GM21825 (cell line): ENCODE measurements around the gene PSORS1C1.

Experiments
- ATAC-seq: cut with Tn5 transposase; IDR thresholded peaks from one replicate; pipeline ENCODE4 v1.9.1; 2021; ENCODE audit warnings: mild to moderate bottlenecking, moderate library complexity; ENCODE audit not compliant: unreplicated experiment

PSORS1C1 gene

DNA sequence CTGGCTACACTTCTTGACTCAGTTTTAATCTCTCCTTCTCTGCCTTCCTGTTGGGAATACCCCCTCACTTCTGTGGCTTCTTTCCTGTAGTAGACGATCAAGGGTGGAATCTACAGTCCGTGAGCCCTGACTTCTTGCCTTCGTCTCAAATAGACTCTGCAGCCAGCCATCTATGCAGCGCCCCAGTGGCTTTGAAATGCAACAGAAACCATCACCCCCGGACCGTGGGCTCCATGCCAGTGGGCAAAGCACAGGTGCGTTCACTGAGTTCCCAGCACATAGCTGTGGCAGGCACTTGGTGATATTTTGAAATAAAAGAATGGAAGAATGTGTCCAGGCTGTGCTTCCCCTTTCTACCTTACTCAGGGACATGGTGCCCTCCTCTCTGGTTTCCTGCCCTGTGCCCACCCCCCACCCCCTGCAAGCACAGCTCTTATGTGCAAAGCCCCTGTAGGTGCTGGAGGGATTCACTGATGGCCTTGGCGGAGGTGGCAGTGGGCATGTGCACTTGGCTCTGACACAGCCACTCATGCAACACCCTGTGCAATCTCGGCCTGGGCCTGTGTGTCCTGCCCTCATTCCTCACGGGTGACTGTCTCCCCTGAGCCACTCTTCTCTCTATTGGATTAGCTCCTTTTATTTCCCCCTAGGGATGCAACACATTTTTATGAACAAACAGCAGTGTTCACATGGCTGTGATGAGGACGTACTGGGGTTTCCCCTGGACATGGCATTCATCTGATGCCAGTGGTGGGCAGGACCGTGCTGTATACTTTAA is 11.2 kb downstream of the PSORS1C1 start:
- ATAC-seq, result no peak

DNA sequence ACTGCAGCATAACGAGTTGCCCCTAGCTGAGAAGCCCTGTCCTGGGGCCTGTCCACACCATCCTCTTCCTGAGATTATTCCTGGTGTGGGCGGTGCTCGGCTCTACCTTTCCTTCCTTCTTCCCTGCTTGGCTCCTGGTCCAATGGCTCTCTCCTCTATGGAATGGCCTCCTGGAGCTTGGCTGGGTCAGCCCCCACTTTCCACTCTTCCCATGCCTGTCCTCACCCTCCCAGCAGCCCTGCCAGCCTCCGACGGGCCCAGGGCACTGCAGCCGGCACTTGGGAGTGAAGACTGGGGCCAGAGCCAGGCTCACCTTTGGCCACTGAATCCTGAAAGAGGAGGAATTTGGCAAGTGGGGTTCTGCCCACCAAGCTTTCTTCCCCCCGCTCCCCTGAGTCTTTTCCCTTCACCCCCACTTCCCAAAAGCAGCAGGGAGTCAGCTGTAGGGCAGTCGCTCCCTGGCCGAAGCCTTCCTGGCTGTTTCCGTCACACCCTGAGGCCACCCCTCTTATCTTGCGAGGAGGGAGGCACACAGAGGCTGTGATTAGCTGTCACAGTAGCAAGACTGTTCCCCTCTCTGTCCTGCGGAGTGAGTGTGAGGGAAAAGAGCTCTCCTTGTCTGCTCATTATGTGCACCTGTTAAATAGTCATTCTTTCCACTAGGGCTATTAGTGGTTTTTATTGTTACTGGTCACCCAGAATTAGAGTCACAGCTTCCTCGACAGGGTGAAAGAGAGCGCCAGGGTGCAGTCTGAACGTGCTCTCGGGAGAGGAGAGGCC is 12.0 kb downstream of the PSORS1C1 start:
- no peak for ATAC-seq

DNA sequence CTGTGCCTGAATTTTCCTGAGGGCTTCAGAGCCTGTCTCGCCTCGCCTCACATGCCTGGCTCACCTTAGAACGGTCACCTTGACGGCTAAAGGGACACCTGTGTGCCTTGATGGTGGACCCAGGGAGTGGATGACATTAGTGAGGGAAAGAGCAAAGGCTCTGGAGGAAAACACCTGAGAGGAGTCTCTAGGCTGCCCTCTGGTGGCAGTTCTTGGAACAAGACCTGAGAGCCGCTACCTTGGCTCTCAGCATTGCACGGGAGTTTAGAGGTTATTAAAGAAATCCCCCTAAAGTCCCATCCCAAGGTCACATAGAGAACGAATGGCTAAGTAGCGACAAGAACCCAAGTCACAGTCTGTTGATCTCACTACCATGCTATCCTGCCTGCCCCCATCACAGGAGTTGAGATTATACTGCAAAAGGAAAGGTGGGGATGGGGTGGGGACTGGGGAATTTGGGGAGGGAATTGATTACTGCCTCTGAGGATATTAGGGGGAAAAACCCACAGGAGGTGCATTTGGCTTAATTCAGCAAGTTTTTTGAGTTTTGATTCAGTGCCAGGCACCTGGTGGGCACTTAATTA is 13.6 kb downstream of the PSORS1C1 start:
- ATAC-seq, result no peak

DNA sequence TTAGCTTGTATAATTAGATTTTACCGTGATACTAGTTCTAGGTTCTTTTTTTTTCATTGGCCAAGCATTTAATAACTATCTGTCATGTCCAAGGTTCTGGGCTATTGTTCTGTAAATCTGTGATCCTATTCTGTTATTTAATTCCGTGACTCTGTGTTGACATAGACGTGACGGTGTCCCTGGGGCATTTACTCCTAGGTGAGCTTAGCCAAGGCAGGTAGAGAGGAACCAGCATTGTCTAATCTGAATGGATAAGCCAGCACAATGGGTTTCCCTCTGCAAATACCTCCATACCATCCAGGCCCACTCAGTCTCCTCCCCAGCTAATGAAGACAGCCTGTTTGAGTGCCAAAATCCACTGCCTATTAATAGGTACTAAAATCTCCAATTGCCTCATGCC is 14.5 kb downstream of the PSORS1C1 start:
- ATAC-seq, result no peak

DNA sequence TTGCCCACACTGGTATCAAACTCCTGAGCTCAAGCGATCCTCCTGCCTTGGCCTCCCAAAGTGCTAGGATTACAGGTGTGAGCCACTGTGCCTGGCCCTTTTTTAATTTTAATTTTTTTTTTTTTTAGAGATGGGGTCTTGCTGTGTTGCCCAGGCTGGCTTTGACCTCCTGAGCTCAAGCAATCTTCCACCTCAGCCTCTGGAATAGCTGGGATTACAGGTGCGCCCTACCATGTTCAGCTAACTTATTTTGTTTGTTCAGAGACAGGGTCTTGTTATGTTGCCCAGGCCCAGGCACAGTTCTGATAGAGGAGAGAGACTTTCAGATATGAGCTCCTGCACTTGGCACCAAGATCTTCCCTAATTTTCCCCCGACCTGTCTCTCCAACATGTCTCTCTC is 16.2 kb downstream of the PSORS1C1 start:
- ATAC-seq, result no peak

DNA sequence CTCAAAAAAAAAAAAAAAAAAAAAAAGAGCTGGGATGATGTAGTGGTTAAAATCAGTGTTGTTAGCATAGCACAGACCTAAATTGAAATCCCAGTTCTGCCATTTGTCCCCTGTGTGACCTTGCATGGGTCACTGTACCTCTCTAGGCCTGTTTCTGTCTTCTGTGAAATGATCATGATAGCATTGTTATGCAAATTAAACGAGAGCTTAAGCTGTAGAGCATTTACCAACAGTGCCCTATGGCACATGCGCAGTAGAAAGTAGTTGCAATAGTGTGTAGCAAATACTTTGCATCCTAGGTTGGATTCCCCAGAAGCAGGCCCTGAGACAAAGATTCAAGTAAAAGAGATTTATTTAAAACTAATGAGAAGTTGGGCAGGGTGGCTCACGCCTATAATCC is 17.0 kb downstream of the PSORS1C1 start:
- ATAC-seq, result no peak

DNA sequence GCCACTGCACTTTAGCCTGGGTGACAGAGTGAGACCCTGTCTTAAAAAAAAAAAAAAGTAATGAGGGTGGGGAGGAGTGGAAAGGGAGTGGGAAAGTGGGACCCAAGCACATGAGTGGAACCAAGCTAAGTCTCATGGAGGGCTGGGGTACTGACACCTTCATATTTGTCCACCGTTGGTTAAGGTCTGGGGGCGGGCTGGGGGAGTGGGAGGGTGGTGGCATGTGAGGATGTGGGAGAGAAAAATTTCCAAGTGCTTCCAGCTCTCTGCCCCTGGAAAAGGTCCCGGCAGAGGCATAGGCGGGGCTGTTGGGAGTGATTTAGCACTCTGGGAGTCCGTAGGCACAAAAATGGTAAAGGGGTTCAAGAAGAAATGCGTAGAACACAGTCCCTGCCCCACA is 18.2 kb downstream of the PSORS1C1 start:
- ATAC-seq, result no peak

DNA sequence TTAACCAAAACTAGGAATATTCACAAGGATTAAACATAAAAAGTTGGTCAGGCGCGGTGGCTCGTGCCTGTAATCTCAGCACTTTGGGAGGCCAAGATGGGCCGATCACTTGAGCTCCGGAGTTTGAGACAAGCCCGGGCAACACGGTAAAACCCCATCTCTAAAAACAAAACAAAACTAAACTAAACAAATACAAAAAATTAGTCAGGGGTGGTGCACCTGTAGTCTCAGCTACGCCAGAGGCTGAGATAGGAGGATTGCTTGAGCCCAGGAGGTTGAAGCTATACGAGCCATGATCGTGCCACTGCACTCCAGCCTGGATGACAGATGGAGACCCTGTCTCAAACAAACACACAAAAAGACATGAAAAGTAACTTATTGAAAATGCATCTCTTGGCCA is 21.1 kb downstream of the PSORS1C1 start:
- no peak for ATAC-seq

DNA sequence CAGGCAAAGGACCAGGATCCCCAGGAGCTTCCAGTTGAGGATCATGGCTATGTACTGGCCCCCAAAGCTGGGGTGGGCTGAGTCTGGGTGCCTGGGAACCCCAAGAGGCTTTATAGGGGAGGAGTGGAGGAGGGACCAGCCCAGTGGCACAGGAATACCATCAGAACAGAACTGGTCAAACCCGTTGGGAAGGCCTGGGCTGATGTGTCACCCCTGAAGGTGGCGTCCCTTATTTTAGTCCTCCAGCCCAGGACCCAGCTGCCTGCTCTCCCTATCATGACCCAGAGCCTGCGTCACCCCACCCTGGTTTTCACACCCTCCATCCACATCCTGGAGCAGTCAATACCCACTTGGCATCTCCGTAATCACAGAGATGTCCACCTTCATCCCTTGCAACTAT is 24.4 kb downstream of the PSORS1C1 start, which contains the start of gene PSORS1C2:
Gene PSORS1C2 (minus strand): TSS at position 85 of the 400 bp plus-strand sequence. CDS start 40 bp downstream, at position 45.
- no peak for ATAC-seq

DNA sequence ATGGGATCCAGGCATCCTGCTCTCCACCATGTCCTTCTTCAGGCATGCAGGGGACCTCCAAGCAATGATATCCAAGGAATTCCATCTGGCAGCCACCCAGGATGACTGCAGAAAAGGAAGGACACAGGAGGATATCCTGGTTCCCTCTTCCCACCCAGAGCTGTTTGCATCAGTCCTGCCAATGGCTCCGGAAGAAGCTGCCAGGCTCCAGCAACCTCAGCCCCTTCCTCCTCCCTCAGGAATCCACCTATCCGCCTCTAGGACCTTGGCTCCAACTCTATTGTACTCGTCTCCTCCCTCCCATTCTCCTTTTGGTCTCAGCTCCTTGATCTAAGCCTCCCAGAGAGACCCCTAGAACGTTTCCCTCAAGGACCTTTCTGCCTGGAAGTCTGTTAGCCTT is 25.0 kb downstream of the PSORS1C1 start:
- no peak for ATAC-seq

DNA sequence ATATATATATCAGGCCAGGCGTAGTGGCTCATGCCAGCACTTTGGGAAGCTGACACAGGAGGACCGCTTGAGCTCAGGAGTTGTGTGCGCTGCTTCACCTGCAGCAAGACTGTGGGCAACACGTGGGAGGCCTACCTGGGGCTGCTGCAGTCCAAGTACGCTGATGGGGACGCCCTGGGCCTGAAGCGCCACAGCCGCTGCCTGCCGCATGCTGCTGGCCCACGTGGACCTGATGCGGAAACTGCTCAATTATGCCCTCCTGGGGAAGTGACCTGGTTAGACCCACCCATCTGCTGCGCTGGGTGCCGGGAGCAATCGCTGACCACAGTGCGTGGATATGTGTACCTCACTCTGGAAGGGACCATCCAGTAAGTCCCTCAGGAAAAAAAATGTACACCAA is 26.0 kb downstream of the PSORS1C1 start:
- ATAC-seq, result no peak

DNA sequence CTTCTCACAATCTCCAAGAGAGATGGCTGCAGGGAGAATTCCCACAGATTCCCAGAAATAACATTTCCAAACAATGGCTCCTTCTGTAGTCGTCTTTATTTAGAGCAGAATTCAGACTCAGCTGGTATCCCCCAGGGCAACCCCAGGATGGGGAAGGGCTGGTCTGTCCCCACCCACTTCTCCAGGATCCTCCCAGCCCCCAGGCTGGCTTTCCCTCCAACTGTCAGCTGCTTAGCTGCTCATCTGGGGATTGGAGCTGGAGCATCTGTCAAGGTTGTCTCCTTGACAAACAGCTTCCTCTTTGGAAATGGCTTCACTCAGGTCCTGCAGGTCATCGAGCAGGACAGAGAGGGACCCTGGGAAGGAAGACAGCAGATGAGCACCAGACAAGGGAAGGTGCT is 27.8 kb downstream of the PSORS1C1 start:
- ATAC-seq, result no peak

DNA sequence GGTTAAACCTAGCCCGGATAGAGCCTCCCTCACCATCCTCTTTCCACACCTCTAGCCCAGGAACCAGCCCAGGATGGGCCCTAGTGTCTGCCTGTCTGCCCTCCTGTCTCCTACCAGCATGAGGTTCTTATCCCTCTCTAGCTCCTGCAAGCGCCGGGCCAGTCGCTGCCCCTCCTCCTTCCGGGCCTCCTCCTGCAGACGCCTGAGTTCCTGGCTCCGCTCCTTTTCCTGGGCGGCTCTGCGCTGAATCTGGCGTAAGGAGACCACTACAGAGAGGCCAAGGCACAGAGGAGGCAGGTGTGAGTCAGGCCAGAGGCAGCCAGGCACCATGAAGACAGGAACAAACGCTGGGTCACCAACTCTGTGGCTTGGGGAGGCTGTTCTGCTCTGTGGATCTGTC is 28.5 kb downstream of the PSORS1C1 start:
- no peak for ATAC-seq

DNA sequence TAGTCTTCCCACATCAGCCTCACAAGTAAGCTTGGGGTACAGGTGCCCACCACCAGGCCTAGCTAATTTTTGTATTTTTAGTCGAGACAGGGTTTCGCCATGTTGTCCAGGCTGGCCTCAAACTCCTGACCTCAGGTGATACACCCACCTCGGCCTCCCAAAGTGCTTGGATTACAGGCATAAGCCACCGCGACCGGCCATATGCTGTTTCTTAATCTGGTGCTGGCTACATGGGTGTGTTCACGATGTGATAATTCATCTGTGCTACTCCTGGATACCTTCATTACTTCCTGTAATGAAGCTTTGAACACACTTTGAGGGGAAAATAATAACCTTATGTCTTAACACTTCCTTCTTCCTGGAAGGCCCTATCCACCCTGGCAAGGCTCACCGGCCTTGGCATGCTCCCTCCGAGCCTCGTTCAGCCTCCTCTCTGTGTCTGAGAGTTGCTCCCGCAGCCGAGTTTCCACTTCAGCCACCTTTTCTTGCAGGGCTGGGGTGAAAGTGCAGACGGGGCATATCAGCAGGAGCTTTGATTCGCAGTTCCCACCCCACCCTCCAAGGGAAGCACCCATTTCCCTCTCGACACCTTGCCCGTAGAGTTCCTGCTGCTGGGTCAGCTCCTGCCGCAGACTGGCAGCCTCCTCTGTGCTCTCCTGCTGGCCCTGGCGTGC is 29.8 kb downstream of the PSORS1C1 start:
- ATAC-seq, result no peak

DNA sequence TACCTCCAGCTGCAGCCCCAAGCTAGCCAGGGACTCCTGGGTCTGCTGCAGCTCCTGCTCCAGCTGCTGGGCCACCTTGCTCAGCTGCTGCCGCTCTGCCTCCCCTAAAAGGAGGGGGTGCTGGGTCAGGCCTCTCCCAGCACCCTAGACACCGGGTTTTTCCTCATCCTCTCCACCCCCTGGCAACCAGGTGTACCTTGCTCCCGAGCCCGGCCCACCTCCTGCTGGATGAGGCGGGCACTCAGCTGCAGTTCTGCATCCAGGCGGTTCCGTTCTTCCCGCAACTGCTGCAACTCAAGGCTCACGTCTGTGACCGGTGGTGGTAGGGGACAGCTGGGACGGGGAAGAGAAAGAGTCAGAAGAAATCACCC is 30.4 kb downstream of the PSORS1C1 start:
- no peak for ATAC-seq

DNA sequence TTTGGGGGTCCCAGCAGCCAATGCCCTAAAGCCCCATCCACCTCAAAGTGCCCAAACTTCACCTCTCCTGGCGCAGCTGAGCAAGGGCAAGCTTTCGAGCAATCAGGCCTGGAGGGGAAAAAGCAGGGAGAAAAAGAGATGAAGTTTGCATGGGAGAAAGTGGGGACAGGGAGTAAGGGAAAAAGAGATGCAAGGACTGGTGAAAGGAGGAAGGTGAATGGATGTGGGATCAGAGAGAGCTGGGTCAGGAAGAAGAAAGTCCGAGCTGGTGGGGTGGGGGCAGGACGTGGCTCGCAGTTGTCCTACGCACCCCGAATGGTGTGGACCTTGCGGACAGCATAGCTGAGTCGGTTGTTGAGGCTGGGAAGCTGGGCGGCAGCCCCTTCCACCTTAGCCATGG is 30.8 kb downstream of the PSORS1C1 start:
- no peak for ATAC-seq

DNA sequence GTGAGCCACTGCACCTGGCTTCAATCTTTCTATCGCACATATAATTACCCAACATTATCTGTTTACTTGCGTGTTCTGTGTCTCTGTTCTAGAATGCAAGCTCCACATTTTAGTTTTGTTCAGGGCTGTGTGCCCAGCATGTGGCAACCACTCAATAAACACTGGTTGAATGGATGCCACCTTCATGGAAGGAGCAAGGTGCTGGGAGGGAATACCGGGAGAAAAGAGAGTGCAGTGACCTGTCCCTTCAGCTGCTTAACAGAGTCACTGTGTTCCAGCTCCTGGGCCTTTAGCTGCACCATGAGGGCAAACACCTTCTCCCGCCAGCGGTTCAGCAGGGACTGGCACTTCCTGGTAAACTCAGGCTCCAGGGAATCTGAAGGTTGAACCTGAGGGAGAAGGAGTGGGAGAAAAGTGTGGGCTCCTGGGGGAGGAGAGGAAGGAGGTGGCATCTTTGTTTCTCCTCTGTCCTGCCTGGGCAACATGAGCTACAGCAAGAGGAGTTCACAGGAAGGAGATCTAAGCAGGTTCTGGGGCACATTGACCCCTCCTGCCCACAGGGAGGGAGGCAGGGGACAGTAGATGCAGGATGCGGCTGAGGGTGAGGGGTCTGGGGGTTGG is 35.3 kb downstream of the PSORS1C1 start:
- no peak for ATAC-seq

DNA sequence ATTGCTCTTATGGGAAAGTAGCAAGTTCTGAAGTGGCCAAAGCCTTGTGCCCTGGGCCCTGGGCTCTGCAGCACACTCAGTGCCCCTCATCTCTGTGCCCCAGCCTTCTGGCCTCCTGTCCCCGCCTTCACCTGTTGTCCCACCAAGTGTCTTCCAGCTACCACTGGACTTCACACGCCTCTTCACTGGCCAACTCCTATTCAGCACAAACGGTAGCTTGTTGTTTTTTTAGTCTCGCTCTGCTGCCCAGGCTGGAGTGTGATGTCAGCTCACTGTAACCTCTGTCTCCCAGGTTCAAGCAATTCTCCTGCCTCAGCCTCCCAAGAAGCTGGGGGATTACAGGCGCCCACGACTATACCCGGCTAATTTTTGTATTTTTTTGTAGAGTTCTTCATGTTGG is 38.2 kb downstream of the PSORS1C1 start:
- ATAC-seq, result no peak

DNA sequence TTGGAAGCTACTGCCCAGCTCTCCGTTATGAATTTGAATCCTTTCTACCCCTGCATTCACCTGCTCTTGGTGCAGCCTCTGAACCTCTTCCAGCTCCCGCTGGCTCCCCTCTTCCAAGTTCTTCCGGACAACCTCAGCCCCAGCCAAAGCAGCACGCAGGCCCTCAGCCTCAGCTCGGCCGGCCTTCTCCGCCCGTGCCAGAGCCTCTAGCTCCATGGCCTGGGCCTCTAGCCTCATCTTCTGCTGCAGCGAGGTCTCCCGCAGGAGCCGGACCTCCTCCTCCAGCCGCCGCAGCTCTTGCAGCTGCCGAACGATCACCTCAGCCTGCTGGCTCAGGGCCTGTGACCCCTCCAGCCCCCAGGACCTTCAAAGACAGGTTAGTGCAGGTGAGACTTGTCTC is 39.8 kb downstream of the PSORS1C1 start:
- no peak for ATAC-seq

DNA sequence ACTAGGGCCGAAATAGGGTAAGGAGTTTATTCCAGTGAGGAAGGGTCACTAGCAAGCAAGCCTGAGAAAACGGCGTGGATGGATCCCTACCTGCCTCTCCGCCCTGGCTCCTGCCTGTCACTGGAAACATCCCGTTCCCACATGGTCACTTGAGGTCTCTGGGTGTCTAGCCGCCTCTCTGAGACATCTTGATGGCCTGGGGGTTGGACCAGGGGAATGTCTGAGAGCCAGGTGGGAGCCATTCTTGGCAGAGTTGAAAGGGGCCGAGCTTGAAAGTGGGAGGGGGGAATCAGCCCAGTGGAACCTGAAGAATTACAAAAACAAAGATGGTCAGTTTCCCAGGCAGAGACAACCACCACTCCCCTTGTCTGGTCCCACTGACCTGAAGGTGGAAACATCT is 42.0 kb downstream of the PSORS1C1 start:
- ATAC-seq, result no peak

DNA sequence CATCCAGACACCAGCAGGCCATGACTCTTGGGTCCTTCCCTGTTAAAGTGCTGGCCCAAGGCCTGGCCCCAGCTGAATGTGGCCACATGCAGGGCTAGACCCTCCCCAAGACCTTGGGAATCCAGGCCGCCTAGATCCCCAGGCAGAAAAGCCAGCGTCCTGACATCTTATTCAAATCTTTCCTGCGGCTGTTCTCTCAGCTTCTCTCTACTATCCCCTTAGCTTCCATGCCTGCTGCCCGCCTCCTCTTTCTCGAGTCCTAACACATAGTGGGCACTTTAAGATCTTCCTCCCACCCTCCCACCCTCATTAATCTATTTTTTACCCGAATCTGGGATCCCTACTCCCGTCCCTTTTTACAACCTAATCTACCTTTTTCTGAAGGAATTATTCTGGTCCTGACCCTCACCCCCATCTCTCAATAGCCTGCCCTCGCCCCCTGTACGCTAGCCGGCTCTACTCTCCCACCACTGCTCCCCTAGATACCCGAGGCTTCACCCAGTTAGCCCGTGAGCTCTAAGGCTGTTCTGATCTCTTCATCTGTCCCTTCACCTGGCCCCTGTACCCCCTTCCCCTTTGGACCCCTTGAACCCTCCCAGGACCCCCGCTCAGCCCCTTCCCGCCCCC is 43.0 kb downstream of the PSORS1C1 start, which contains the start of gene CCHCR1:
Gene CCHCR1 (minus strand): TSS at position 290 of the 627 bp plus-strand sequence. CDS start 202 bp downstream, at position 88.
- ATAC-seq, result no peak
